ENCODE results near the gene OGA.

- TF ChIP-seq EZH2 (IDR thresholded peaks at IDR 0.05) = no peak
- no peak for TF ChIP-seq CTCF (IDR thresholded peaks at IDR 0.05)
- TF ChIP-seq EZH2phosphoT487 (IDR thresholded peaks at IDR 0.05) = no peak
Measured at GRCh38 chr10:101835362-101835761, 17.1 kb upstream of the OGA start.

Measured in neural progenitor cell (in vitro differentiated cells).